ENCODE measurements around the gene LYZL4.
A peak's percentile ranks its signal among the peaks of the same experiment; 100 is the strongest.

Gene LYZL4

GRCh38 chr3:42410370-42411131, at the start of gene LYZL4:
LYZL4 (minus strand) TSS chr3:42410610; CDS start chr3:42407251, 3,359 bp downstream.
- DNase-seq = no peak

- no peak for DNase-seq
These were observed 48.7 kb upstream of the LYZL4 start for GRCh38 chr3:42459151-42459550.

GRCh38 chr3:42456211-42456610, 45.8 kb upstream of the LYZL4 start:
- no peak for DNase-seq

- DNase-seq = no peak
These were observed 41.3 kb upstream of the LYZL4 start for GRCh38 chr3:42451546-42452230.

- DNase-seq = no peak
These were observed 40.7 kb upstream of the LYZL4 start for GRCh38 chr3:42451116-42451515.

- no peak for DNase-seq
These were observed 40.2 kb upstream of the LYZL4 start for GRCh38 chr3:42450567-42450966.

- DNase-seq = no peak
These were observed 37.1 kb upstream of the LYZL4 start for GRCh38 chr3:42447481-42447880.

- no peak for DNase-seq
These were observed 36.0 kb upstream of the LYZL4 start for GRCh38 chr3:42446111-42447050.

GRCh38 chr3:42443819-42444436, 33.5 kb upstream of the LYZL4 start:
- DNase-seq = peak; percentile 56

- no peak for DNase-seq
These were observed 32.9 kb upstream of the LYZL4 start for GRCh38 chr3:42443292-42443691.

- no peak for DNase-seq
These were observed 32.2 kb upstream of the LYZL4 start for GRCh38 chr3:42442640-42443039.

GRCh38 chr3:42441791-42442190, 31.4 kb upstream of the LYZL4 start:
- DNase-seq = no peak

GRCh38 chr3:42440924-42441323, 30.5 kb upstream of the LYZL4 start:
- DNase-seq = no peak

- peak; percentile 29 for DNase-seq
These were observed 29.1 kb upstream of the LYZL4 start for GRCh38 chr3:42439261-42440115.

GRCh38 chr3:42438758-42439157, 28.3 kb upstream of the LYZL4 start:
- DNase-seq = no peak

- no peak for DNase-seq
These were observed 27.8 kb upstream of the LYZL4 start for GRCh38 chr3:42438193-42438592.

GRCh38 chr3:42434777-42435380, 24.5 kb upstream of the LYZL4 start:
- DNase-seq = no peak

- no peak for DNase-seq
These were observed 22.1 kb upstream of the LYZL4 start for GRCh38 chr3:42432485-42432884.

GRCh38 chr3:42430781-42431532, 20.5 kb upstream of the LYZL4 start:
- no peak for DNase-seq

GRCh38 chr3:42428830-42429229, 18.4 kb upstream of the LYZL4 start:
- no peak for DNase-seq

Measured in NCI-H1694 (cell line).